ENCODE results near the gene TUBB4B.

TUBB4B gene

GRCh38 chr9:137240841-137241489, at the start of gene TUBB4B:
Gene TUBB4B (plus strand): TSS chr9:137241287. CDS start chr9:137241361, 74 bp downstream.
- peak; percentile 99 for DNase-seq

GRCh38 chr9:137191691-137192447, 49.2 kb upstream of the TUBB4B start:
- no peak for DNase-seq

- no peak for DNase-seq
These were observed 48.7 kb upstream of the TUBB4B start for GRCh38 chr9:137192448-137192780.

- no peak for DNase-seq
These were observed 48.2 kb upstream of the TUBB4B start for GRCh38 chr9:137192859-137193258.

- no peak for DNase-seq
These were observed 47.3 kb upstream of the TUBB4B start for GRCh38 chr9:137193771-137194170.

- DNase-seq = no peak
These were observed 46.7 kb upstream of the TUBB4B start for GRCh38 chr9:137194388-137194787.

GRCh38 chr9:137194909-137195308, 46.2 kb upstream of the TUBB4B start:
- peak; percentile 78 for DNase-seq

GRCh38 chr9:137195525-137196220, 45.4 kb upstream of the TUBB4B start:
- DNase-seq = peak; percentile 96

GRCh38 chr9:137198051-137198901, 42.8 kb upstream of the TUBB4B start:
- DNase-seq = no peak

GRCh38 chr9:137198902-137199283, 42.2 kb upstream of the TUBB4B start:
- no peak for DNase-seq

GRCh38 chr9:137199411-137200121, 41.5 kb upstream of the TUBB4B start:
- no peak for DNase-seq

- DNase-seq = peak; percentile 98
These were observed 40.5 kb upstream of the TUBB4B start, which contains the start of gene TPRN for GRCh38 chr9:137200311-137201204. Gene TPRN (minus strand): TSS chr9:137200741. CDS start chr9:137200711, 30 bp downstream.

- no peak for DNase-seq
These were observed 39.8 kb upstream of the TUBB4B start for GRCh38 chr9:137201205-137201868.

- DNase-seq = no peak
These were observed 38.1 kb upstream of the TUBB4B start for GRCh38 chr9:137202966-137203365.

- no peak for DNase-seq
These were observed 36.4 kb upstream of the TUBB4B start for GRCh38 chr9:137204731-137205125.

GRCh38 chr9:137205126-137206069, 35.7 kb upstream of the TUBB4B start, which contains the start of the genes NDOR1 and TMEM203:
Gene NDOR1 (plus strand): TSS chr9:137205700. CDS start chr9:137205778, 78 bp downstream.
Gene TMEM203 (minus strand): TSS chr9:137205648. CDS start chr9:137205414, 234 bp downstream.
- peak; percentile 56 for DNase-seq

- DNase-seq = no peak
These were observed 34.5 kb upstream of the TUBB4B start for GRCh38 chr9:137206602-137207001.

GRCh38 chr9:137211532-137211931, 29.6 kb upstream of the TUBB4B start:
- DNase-seq = no peak

- DNase-seq = no peak
These were observed 28.6 kb upstream of the TUBB4B start for GRCh38 chr9:137212520-137212919.

All from NCI-H1105 treated with DMSO at 0.1 percent for 48 hours (cell line).